CD4-positive, alpha-beta T cell treated with Interleukin-12 subunit alpha and Interleukin-12 subunit beta, for 1 hour (primary cell): ENCODE measurements around the gene COX7A2L.
A peak's percentile ranks its signal among the peaks of the same experiment; 100 is the strongest.
"Not testable (repeated sequence)": the region's sequence is repeated elsewhere in the genome, so short reads cannot be mapped to it uniquely, and the experiment has no call there.

Experiments
- DNase-seq: peaks from one replicate; pipeline ENCODE4 v3.0.0-alpha.2; 2020

Gene COX7A2L

DNA sequence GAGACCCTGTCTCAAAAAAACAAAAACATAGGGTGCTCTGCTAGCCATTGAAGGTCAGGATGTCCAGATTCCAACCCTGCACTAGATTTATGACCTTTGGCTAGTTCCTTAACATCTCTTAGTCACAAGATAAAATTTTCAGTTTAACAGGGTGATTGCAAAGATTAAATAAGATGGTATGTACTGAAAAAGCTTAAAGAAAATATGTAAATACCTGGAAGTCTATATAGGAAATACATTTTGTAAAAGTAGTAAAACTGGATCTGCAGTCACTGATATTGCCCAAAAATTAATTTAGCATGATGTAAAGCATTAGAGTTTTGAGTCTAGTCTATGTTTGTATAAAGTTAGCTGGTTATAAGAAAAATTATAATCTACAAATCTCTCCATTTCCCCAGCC lies 5.4 kb upstream of the COX7A2L start:
- no peak for DNase-seq

- DNase-seq = no peak
Measured at GRCh38 chr2:42364658-42365057, 3.6 kb upstream of the COX7A2L start.

- DNase-seq = no peak
Measured at GRCh38 chr2:42363413-42363812, 2.4 kb upstream of the COX7A2L start.

GRCh38 chr2:42361728-42362283 lies 789 bp upstream of the COX7A2L start:
- no peak for DNase-seq

- DNase-seq = no peak
Measured at GRCh38 chr2:42360493-42360889, 526 bp downstream of the COX7A2L start.

- peak; percentile 33 for DNase-seq
Measured at GRCh38 chr2:42359965-42360483, 993 bp downstream of the COX7A2L start.

- peak; percentile 8 for DNase-seq
Measured at GRCh38 chr2:42359304-42359964, 1.6 kb downstream of the COX7A2L start.

DNA sequence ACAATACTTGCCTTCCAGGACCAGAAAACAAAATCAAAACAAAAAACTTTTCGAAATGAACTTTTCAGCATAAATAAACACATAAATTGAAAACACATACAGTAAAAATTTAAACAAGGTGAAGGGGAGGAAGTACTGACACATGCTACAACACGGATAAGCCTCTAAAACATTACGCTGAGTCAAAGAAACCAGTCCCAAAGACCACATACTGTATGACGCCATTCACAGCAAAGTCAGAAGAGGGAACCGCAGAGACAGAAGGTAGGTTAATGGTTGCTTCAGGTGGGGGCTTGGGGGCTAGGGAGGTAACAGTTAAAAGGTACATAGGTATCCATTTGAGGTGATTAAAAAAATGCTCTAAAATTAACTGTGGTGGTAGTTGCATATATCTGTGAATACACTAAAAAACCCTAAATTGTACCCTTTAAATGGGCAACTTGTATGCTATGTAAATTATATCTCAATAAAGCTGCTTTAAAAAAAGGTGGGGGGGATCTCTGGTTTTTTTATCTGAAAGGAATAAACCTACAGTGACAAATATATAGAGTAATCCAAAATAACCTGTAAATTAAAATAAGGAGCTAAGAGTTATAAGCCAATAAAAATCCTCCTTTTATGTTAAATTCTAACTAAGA lies 7.1 kb downstream of the COX7A2L start:
- DNase-seq = no peak

DNA sequence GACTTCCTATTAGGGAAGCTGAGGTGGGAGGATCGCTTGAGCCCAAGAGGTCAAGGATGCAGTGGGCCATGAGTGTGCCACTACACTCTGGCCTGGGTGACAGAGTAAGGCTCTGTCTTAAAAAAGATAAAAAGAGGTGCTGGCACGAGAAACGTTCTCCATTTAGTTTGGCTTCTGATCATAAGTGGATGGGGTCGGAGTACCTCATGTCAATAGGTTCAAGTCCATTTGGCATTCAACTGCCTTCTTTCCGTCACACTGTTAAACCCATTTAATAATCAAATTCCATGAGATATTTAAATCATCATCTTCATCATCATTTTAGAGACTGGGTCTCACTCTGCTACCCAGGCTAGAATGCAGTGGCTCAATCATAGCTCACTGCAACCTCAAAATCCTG lies 9.2 kb downstream of the COX7A2L start:
- DNase-seq = no peak

- no peak for DNase-seq
Measured at GRCh38 chr2:42350434-42351063, 10.5 kb downstream of the COX7A2L start.

DNA sequence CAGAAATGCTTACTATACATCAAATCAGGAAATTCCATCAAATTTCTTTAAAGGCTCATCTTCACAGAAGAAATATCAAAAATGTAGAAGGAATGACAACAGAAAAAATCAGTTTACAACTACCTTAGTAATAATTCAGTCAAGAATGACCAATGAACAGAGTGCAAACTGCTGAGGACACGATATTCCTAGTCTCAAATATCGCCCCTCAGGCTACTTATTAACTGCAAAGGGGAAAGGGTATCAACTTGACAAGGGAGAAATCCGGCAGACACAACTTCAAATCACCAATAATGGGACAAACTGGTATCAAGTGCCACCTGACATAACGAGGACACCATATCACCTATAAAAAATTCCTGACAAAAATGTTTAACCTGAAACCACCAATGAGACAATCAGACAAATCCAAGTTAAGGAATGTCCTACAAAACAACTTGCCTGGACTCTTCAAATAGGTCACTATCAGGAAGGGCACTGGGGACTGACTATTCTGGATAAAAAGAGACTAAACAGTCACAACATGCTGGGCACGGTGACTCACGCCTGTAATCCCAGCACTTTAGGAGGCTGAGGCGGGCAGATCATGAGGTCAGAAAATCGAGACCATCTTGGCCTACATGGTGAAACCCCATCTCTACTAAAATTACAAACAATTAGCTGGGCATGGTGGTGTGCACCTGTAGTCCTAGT lies 12.8 kb downstream of the COX7A2L start:
- no peak for DNase-seq

GRCh38 chr2:42347518-42347917 lies 13.5 kb downstream of the COX7A2L start:
- not testable (repeated sequence) for DNase-seq

- DNase-seq = not testable (repeated sequence)
Measured at GRCh38 chr2:42346856-42347255, 14.2 kb downstream of the COX7A2L start.

GRCh38 chr2:42345986-42346385 lies 15.0 kb downstream of the COX7A2L start:
- no peak for DNase-seq

GRCh38 chr2:42342795-42343241 lies 18.2 kb downstream of the COX7A2L start:
- DNase-seq = no peak

- no peak for DNase-seq
Measured at GRCh38 chr2:42342061-42342794, 18.8 kb downstream of the COX7A2L start.

DNA sequence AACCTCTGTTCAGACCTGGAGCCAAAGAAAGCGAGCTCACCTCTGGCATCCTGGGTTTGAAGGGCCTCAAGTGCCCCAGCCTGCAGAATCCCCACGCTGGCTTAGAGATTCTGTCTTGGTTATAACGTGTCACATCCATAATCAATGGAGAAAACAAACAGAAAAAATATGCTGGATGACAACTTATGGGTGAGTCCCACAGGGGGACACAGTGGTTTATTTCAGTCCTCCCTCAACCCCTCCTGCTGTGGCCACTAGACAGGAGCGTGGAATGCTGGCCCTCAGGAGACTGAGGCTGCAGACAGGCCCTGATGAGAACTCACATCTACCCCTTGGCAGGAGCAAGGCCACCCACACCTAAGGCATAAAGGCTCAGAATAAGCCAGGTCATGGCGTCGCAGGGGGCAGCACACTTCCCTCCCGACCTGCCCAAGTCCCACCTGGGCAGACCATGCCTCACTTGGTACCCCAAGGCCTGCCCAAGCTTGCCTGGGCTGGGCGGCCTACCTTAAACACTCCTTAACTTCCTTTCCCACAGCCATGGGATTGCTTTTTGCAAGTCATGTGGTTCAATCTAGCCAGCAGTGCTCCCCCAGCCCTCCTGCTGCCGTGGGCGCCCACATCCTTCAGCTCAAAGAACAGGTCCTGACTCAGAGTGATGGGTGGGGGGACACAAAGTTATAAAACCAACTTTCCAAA lies 19.9 kb downstream of the COX7A2L start:
- DNase-seq = no peak

GRCh38 chr2:42340045-42340937 lies 20.7 kb downstream of the COX7A2L start:
- DNase-seq = no peak

DNA sequence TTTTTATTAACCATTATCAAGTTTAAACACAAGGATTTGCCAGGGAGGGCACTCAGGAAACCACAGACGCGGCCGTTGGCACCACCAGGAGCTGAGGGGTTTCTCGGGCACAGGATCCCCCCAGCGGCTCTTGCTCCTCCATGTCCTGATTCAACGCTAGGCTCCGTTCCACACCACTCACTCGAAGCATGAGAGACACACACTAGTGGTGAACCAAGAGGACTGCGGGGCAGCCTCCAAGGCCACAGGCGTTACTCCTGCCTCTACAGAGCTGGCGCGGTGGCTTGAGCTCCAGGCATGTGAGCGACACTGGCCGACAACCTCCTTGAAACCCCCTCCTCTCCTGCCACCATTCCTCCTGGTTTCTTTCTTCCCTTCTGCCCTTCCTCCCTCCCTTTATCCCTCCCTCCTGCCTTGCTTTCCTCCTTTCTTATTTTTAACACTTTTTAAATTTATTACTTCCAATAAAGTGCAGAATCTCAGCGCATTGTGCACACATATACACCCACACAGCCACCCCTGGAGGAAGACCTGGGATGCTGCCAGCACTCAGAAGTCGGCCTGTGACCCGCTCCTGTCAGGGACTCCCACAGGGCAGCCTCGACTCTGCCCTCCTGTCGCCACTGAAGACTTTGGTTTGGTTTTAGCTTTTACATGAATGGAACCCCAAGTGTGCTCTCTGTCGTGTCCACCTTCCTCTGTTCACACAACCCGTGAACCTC lies 21.7 kb downstream of the COX7A2L start:
- DNase-seq = no peak
